NCI-H510A (cell line): ENCODE results near the gene HSPB9.
"Not testable (repeated sequence)": the region's sequence is repeated elsewhere in the genome, so short reads cannot be mapped to it uniquely, and the experiment has no call there.

Experiments
- DNase-seq: peaks from one replicate; lab custom pipeline; 2025; lab: John Stamatoyannopoulos, UW

HSPB9 gene

GRCh38 chr17:42143138-42143537 is 20.5 kb downstream of the HSPB9 start:
- not testable (repeated sequence) for DNase-seq

DNA sequence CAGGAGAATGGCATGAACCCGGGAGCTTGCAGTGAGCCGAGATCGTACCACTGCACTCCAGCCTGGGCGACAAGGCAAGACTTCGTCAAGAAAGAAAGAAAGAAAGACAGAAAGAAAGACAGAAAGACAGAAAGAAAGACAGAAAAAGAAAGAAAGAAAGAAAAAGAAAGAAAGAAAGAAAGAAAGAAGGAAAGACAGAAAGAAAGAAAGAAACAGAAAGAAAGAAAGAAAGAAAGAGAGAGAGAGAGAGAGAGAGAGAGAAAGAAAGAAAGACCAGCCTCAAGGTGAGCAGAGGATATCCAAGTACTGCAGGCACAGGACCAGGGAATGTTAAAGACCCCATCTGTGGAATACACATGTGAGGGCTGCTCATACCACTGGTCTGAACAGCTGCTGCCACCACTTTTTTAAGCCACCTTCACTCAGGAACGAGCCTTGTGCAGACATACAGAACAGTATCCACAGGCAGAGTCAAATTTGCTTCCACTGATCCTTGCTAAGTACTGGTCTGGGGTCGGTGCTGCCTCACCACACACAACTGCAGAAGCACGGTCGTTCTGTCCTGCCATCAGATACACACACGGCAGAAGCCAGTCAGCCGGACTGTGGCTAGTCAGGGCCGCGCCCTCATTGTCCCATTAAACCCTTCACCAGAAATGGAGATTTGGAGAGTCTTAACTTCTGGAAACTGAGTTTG is 24.5 kb downstream of the HSPB9 start:
- DNase-seq = no peak

DNA sequence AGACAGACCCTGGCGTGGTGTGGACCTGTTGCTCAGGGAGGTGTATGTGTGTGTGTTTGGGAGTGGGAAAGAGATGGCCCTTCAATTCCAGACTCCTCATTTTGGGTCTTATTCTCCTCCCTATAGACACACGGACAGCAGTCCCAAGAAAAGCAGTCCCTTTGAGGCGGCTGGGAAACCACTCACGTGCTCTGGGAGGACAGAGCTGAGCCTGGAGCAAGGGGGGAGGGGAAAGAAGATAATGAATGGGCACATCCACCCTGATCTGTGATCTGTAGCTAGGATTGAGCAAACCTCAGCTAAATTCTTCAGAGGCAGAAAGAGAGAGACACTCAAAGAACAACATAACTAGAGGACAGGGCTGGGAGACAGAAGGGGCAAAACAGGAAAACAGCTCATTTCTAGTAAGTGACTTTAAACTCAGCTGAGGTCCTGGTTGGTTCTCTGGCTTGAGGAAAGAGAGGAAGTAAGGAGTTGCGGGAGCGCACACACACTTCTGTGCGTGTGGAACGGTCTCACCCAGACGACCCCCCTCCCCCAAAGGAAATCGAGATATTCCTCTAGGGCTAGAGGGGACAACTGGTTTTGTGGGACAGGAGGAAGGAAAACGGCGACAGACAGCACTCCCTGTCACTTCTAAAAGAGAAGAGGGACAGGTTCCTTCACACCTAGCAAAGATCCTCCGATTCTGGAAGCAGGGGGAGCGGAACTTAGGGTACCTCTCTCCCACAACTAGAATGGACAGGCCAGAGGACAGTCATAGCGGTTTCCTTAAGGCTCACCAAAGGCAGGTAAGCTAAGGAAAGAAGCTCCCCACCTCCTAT is 31.5 kb downstream of the HSPB9 start:
- no peak for DNase-seq

DNA sequence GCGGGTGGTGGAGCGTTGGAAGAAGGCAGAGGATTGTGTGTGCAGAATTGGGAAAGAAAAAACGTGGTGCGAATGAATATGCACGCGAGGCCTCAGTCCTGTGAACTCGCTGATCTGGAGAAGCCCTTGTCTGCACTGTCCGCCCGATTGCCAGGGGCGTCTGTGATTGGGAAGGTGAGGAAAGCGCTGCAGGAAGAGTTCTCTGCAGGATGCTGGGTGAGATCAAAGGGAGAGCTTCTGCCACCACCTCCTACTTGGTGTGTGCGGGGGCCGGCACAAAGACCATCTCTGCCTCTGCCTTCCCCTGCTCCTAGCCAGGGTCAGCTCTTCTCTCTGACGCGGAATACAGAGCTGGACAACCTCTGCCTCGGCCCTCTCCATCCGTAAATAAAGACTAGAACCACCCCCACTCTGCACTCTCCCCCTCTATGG is 33.0 kb downstream of the HSPB9 start:
- no peak for DNase-seq

DNA sequence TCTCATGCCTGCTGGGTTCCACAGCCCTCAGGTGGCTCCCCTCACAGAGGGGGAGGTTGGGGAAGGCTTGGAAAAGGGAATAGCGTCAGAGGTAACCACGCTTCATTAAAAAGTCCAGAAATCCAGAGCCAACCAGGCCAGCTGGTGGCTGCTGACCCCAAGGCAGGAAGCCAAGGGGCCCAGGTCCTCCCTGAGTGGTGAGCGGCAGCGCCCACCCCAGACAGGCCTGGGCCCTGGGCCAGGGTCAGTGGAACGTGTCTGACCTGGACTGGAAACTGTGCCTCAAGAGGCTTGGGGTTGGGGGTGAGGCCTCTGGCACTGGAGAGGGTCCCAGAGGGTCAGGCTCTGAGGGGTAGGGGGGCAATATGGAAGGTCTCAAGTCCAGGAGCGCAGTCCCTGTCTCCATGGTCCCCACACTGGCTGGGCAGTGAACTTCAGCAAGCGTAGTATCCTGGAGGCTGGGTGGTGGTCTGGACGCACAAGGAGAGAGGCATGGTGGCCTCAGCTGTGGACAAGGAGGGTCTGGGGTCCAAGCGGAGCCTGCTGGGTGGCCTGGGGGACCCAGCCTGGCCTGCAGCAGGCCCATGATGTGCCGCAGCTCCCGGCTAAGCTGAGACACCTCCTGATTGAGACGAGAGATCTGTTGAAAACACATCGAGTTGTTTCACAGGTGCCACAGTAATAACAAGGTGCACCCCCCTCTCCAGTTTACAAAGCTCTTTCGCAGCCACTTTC is 37.4 kb downstream of the HSPB9 start:
- DNase-seq = no peak

GRCh38 chr17:42160531-42160910 is 37.9 kb downstream of the HSPB9 start:
- no peak for DNase-seq

GRCh38 chr17:42163113-42163512 is 40.5 kb downstream of the HSPB9 start:
- no peak for DNase-seq

DNA sequence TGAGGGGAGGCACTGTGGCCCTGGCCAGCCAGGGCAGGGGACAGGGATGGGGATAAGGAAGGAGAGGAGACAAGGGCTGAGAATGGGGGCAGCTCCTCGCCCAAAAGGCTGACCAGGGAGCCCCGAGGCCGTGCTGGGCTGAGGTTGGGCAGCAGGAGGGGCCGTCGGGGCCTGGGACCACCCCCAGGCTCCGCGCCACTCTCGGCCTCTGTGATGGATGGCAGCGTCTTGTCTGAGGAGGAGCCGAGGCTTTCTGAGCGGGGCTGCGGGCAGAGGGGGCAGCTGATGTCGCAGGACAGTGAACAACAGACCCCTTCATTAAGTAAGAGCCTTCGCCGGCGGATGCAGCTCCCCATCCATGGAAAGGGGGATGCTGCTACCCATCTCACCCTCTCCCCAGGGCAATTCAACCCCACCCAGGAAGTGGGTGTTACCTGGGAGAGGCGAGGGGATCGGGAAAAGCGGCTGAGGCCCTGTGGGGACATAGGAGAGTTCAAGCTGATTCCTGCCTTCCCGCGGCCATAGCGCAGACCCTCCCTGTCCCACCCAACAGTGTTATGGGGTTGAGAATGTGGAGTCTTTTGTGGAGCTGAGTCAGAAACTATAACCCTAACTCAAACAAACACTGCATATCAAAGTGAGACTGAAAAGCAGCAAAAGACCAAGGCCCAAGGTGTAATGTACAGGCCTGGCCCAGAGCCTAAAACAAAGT is 41.2 kb downstream of the HSPB9 start:
- DNase-seq = no peak

DNA sequence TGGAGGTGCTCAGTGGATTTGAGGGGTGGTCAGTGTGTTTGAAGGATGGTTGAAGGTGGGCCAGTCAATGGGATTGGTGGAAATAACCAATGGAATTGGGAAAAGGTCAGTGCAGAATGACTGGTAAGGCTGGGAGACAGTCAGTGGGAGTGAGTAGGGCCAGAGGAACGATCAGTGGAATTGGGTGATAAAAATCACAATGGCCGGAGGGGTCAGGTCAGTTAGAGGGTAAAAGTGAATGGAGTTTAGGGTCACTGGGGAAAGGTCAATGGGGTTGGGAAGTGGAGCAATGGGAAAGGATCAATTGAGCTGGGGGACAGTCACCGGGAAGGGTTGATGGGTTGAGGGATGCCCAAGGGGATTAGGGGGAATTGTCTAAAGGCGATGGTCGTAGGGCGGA is 43.1 kb downstream of the HSPB9 start:
- no peak for DNase-seq

- no peak for DNase-seq
Observed at GRCh38 chr17:42166196-42166763, 43.7 kb downstream of the HSPB9 start.

GRCh38 chr17:42167807-42168206 is 45.2 kb downstream of the HSPB9 start:
- DNase-seq = no peak

- no peak for DNase-seq
Observed at GRCh38 chr17:42169351-42169750, 46.7 kb downstream of the HSPB9 start.

- DNase-seq = no peak
Observed at GRCh38 chr17:42171831-42172230, 49.2 kb downstream of the HSPB9 start.
